ENCODE results near the gene PIK3R1.

PIK3R1 gene

GRCh38 chr5:68325065-68325580, 109.6 kb downstream of the PIK3R1 start:
- no peak overlapping the region for H3K4me3 ChIP-seq (ENCODE audit: low read depth, low read length)
- TF ChIP-seq CTCF (IDR thresholded peaks at IDR 0.05; ENCODE audit: control insufficient read depth, extremely low read depth, insufficient read depth): no peak
- no peak for DNase-seq (ENCODE audit: low read depth)

DNA sequence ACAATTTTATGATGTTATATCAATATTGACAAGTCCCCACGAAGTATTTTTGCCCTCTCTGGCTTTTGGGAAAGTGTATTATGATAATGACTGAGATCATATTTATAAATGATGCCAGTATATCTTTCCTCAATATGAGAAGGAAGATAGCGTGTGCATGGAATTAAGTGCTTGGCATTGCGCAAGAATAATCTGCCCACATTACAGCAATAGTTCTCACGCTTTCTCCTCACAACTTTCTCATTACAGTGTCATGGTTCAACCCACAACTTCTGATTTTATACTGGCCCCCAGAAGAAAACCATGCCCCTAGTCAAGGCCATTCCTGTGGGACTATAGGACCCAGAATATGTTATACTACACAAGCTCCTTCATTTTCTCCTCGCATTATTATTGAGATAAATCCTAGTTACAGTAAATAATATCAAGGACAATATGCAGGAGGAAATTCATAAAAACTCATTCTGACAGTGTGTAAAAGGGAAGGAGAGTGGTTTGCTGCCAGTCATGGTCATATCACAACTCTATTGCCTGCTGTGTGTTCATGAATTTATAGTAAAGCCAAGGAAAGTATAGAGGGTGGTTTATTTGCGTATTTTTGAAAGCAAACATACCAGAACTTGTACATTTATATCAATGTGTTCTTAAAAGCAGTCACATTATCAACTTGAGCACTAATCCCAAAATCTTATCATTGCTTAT, 114.1 kb downstream of the PIK3R1 start:
- H3K4me3 ChIP-seq (ENCODE audit: low read depth, low read length): no peak overlapping the region
- TF ChIP-seq CTCF (IDR thresholded peaks at IDR 0.05; ENCODE audit: control insufficient read depth, extremely low read depth, insufficient read depth): no peak
- no peak for DNase-seq (ENCODE audit: low read depth)

DNA sequence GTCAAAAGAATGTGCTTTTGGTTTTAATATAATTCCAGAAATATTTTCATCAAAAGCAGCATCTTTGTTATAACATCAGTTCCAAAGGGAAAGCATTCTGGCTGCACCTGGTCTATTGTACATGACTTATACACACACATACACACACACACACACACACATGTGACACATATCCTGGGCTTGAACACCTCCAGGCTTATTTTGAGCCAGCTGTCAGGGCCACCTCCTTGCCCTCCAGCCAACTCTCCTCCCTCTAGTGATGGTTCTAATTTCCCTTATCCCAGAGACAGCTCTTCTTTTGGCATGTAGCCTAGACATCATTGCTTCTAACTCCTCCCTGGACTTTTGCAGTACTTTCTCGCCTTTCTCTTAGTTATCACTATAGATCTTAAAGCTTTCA, 115.0 kb downstream of the PIK3R1 start:
- H3K4me3 ChIP-seq (ENCODE audit: low read depth, low read length): no peak overlapping the region
- TF ChIP-seq CTCF (IDR thresholded peaks at IDR 0.05; ENCODE audit: control insufficient read depth, extremely low read depth, insufficient read depth): no peak
- no peak for DNase-seq (ENCODE audit: low read depth)

GRCh38 chr5:68331192-68332079, 115.9 kb downstream of the PIK3R1 start:
- no peak overlapping the region for H3K4me3 ChIP-seq (ENCODE audit: low read depth, low read length)
- DNase-seq (ENCODE audit: low read depth): no peak
- no peak for TF ChIP-seq CTCF (IDR thresholded peaks at IDR 0.05; ENCODE audit: control insufficient read depth, extremely low read depth, insufficient read depth)

GRCh38 chr5:68332080-68332451, 116.5 kb downstream of the PIK3R1 start:
- no peak for TF ChIP-seq CTCF (IDR thresholded peaks at IDR 0.05; ENCODE audit: control insufficient read depth, extremely low read depth, insufficient read depth)
- no peak for DNase-seq (ENCODE audit: low read depth)
- no peak overlapping the region for H3K4me3 ChIP-seq (ENCODE audit: low read depth, low read length)

GRCh38 chr5:68332556-68332955, 117.0 kb downstream of the PIK3R1 start:
- no peak overlapping the region for H3K4me3 ChIP-seq (ENCODE audit: low read depth, low read length)
- no peak for TF ChIP-seq CTCF (IDR thresholded peaks at IDR 0.05; ENCODE audit: control insufficient read depth, extremely low read depth, insufficient read depth)
- no peak for DNase-seq (ENCODE audit: low read depth)
